Loucy (cell line): ENCODE measurements around the gene TSSK2.

ENCODE experiments used
- CTCF ChIP-seq: fragments of 200-600 bp; sonication (generic); conservative IDR thresholded peaks from 2 replicates; pipeline ENCODE4 v1.5.1; 2014; ENCODE audit warnings: mild to moderate bottlenecking, antibody characterized with exemption, low read length
- EZH2phosphoT487 ChIP-seq: fragments of 200-600 bp; IDR thresholded peaks from 2 replicates; pipeline ENCODE4 v1.6.1; 2018; ENCODE audit warnings: antibody characterized with exemption, mild to moderate bottlenecking, moderate library complexity, borderline replicate concordance

- TF ChIP-seq CTCF: no peak
- no peak for TF ChIP-seq EZH2phosphoT487
Measured at GRCh38 chr22:19125011-19125410, 6.1 kb upstream of the TSSK2 start.
